Sigmoid colon (tissue), 7 donors: Measurements from ENCODE around the gene HOXB13. TPM values are rescaled to one million over a fixed set of nuclear protein-coding genes. Genes with fewer than 3 reads are reported as not detected.

Source experiments
- DNase-seq: peaks from one replicate; pipeline ENCODE4 v3.0.0-alpha.2; 2019
- H3K27ac ChIP-seq, 4 donors: fragments of 200-600 bp; sonication (generic); one replicate each; pipeline ENCODE4 v1.5.1; 2016 to 2019; ENCODE audit warnings: mild to moderate bottlenecking in 1 of 4
- H3K27me3 ChIP-seq, 3 donors: fragments of 200-600 bp; sonication (generic); one replicate each; pipeline ENCODE4 v1.5.1; 2019; ENCODE audit warnings: mild to moderate bottlenecking in 1 of 3
- H3K36me3 ChIP-seq, 4 donors: fragments of 200-600 bp; sonication (generic); one replicate each; pipeline ENCODE4 v1.5.1; 2016 to 2019
- H3K4me1 ChIP-seq, 4 donors: fragments of 200-600 bp; sonication (generic); one replicate each; pipeline ENCODE4 v1.5.1; 2017 to 2019
- H3K4me3 ChIP-seq, 4 donors: fragments of 200-600 bp; sonication (generic); one replicate each; pipeline ENCODE4 v1.5.1; 2017 to 2019; ENCODE audit warnings: mild to moderate bottlenecking in 2 of 4, moderate library complexity in 1 of 4
- H3K9me3 ChIP-seq, 4 donors: fragments of 200-600 bp in 3 of 4; sonication (generic) in 3 of 4; one replicate each; pipeline versions ENCODE4 v1.5.1 to v1.6.1; 2013 to 2019
- EP300 ChIP-seq, 4 donors: sonication (generic); formaldehyde crosslinking; IDR thresholded peaks; one replicate each; pipeline ENCODE4 v1.6.1; 2017; ENCODE audit warnings: antibody characterized with exemption in 4 of 4
- POLR2A ChIP-seq, 2 donors: fragments of 450-650 bp; IDR thresholded peaks; one replicate each; pipeline ENCODE4 v1.6.1; 2016; ENCODE audit warnings: antibody characterized with exemption in 2 of 2, mild to moderate bottlenecking in 2 of 2, moderate library complexity in 2 of 2
- POLR2AphosphoS5 ChIP-seq, 4 donors: sonication (generic); formaldehyde crosslinking; IDR thresholded peaks; one replicate each; pipeline ENCODE4 v1.6.1; 2017; ENCODE audit warnings: antibody characterized with exemption in 4 of 4
- WGBS, 2 donors: extraction: QIAGEN DNeasy Blood & Tissue Kit; methylation state at CpG; one replicate each; pipeline ENCODE4 v1.1.7; 2013; 5-methylcytosine and 5-hydroxymethylcytosine counted together
- intact Hi-C: fragments of 100-400 bp; cut with DNase I; formaldehyde crosslinking; loops from one replicate; pipeline ENCODE4 v1.15.1; 2023
- polyA plus RNA-seq, 3 donors: library from polyadenylated mRNA; stranded (reverse); fragments of 200-250 nt; gene quantifications; one replicate each; pipeline ENCODE4 v1.2.3, GENCODE V29; 2013
- total RNA-seq, 4 donors: library from RNA; depleted of rRNA; stranded (reverse); fragments of >200 nt; gene quantifications; one replicate each; pipeline ENCODE4 v1.1.0, GENCODE V29; 2016
- TF ChIP-seq, protein P1 (sequence below), 4 experiments: fragments of 450-650 bp in 3 of 4; fragments of 200-600 bp in 1 of 4; IDR thresholded peaks; one replicate each; pipeline ENCODE4 v1.5.1; 2016 to 2019; ENCODE audit warnings: antibody characterized with exemption in 4 of 4, mild to moderate bottlenecking in 3 of 4, moderate library complexity in 2 of 4
- donor health status: healthy with polysubstance abuse.
- donor health status: Bipolar disorder and iron deficiency.
- donor health status: healthy.

Gene HOXB13
- total and polyA plus RNA-seq, 7 donors = 0.36 to 49.2 (median 1.5) TPM

DNA sequence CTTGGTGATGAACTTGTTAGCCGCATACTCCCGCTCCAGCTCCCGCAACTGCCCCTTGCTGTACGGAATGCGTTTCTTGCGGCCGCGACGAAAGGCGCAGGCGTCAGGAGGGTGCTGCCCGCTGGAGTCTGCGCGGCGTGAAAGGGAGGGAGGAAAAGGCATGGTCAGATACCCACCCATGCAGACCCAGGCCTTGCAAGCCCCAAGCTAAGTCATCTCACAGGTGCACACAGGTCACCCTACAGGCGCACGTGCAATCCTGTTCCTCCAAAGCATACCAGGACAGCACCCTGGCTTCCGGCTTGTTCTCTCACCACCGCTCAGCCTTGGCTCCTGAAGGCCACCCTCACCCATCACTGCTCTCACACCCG, 1.6 kb downstream of the HOXB13 start:
- H3K36me3 ChIP-seq = no peaks in the 10 kb centered on the region
- H3K4me3 ChIP-seq = no peak overlapping the region
- no peaks in the 10 kb centered on the region for H3K9me3 ChIP-seq
- WGBS, 2 donors = 28 to 66% methylated on average over 20 of the region's 20 CpGs
- H3K4me1 ChIP-seq = peaks cover 0 to 48% (median 42%) of the 10 kb centered on the region in 4 donors
- H3K27ac ChIP-seq = no peak overlapping the region
- peaks cover 68 to 100% (median 98%) of the 10 kb centered on the region in 3 donors for H3K27me3 ChIP-seq
- intact Hi-C loops = loop anchor here (5.0 kb wide), 2 partner anchors 105 to 265 kb away; no protein-coding TSS in a partner anchor
- TF ChIP-seq, protein P1, sequence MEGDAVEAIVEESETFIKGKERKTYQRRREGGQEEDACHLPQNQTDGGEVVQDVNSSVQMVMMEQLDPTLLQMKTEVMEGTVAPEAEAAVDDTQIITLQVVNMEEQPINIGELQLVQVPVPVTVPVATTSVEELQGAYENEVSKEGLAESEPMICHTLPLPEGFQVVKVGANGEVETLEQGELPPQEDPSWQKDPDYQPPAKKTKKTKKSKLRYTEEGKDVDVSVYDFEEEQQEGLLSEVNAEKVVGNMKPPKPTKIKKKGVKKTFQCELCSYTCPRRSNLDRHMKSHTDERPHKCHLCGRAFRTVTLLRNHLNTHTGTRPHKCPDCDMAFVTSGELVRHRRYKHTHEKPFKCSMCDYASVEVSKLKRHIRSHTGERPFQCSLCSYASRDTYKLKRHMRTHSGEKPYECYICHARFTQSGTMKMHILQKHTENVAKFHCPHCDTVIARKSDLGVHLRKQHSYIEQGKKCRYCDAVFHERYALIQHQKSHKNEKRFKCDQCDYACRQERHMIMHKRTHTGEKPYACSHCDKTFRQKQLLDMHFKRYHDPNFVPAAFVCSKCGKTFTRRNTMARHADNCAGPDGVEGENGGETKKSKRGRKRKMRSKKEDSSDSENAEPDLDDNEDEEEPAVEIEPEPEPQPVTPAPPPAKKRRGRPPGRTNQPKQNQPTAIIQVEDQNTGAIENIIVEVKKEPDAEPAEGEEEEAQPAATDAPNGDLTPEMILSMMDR (IDR thresholded peaks at IDR 0.05) = no peak
- TF ChIP-seq EP300 (IDR thresholded peaks at IDR 0.05) (no peak), POLR2AphosphoS5 (IDR thresholded peaks at IDR 0.05) (no peak), POLR2A (IDR thresholded peaks at IDR 0.05) (no peak)
- DNase-seq = peak; percentile 38

DNA sequence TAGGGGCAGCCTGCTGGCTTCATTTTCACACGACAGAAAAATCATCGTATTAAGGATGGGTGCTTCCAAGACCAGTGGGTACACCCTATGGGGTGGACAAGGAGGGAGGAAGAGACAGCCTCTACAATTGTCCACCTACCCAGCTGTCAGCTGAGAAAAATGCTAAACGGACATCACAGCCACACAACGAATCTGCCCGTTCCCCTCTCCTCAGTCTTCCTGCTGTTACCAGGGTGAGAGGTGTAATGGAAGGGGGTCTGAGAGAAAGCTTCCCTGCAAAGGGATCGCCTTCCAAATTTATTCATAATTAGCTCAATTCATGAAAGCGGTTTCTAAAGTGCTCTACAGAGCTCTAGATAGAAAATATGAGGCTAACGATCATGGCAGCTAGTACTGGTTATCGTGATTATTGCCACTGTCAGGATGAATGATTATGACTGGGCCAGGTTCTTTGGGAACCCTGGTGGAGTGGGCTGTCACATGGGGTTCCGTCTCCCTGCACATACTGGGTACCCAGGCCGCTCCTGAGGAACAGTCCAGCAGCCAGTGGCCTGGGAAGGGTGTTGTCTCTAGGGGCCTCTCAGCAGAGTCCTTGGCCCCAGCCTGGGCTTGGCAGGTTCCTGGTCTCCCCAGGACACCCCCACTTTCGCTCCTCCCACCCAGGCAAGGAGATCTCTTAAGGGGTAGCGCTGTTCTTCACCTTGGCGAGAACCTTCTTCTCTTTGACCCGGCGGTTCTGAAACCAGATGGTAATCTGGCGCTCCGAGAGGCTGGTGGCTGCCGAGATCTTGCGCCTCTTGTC, 2.2 kb downstream of the HOXB13 start:
- Histone ChIP-seq H3K4me1 (peaks cover 0 to 48% (median 42%) of the 10 kb centered on the region in 4 donors), H3K36me3 (no peaks in the 10 kb centered on the region), H3K27me3 (peaks cover 71 to 100% (median 98%) of the 10 kb centered on the region in 3 donors), H3K4me3 (no peak overlapping the region), H3K27ac (no peak overlapping the region), H3K9me3 (no peaks in the 10 kb centered on the region)
- WGBS, 2 donors = 31 to 77% methylated on average over 20 of the region's 20 CpGs
- intact Hi-C loops = loop anchor here (5.0 kb wide), 2 partner anchors 104 to 266 kb away; no protein-coding TSS in a partner anchor
- DNase-seq = peak; percentile 33
- TF ChIP-seq EP300 (IDR thresholded peaks at IDR 0.05) = no peak
- TF ChIP-seq POLR2AphosphoS5 (IDR thresholded peaks at IDR 0.05) = no peak
- TF ChIP-seq POLR2A (IDR thresholded peaks at IDR 0.05) = no peak
- TF ChIP-seq, protein P1 (IDR thresholded peaks at IDR 0.05) = no peak

DNA sequence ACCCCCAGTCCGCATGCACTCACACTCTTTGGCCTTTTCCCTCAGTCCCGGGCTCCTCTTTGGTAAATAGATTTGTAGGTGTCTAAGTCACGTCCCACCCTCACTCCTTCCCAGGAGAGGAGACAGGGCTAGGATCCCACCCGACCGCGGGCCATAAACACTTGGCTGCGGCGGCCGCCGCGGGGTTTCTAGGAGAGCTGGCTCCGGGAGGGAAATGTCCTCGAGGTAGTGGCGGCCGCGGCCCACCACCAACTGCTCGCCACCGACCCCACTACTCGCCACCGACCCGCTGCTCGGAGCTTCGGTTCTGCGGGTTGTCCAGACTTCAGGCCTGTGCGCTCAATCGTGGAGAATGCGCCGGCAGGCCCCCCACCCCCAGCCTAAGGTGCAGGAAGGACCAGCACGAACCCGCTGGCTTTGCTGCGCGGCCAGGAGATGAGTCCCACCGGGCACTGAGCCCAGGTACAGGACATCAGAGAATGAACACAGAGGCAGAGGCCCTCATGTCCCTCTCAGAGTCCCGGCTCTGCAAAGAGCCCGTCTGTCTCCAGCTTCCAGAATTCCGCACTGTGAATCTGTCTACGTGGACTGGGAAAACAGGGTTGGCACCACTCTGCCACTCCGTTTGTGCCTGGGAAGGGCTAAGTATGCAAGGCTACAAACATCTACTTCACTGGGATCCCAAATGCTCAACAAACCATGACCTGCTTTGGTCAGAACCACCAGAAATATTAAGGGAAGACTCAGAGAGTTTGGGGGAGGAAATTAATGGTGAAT, 3.1 kb downstream of the HOXB13 start:
- no peak overlapping the region for H3K27ac ChIP-seq
- H3K27me3 ChIP-seq = peaks cover 76 to 100% (median 100%) of the 10 kb centered on the region in 3 donors
- no peak overlapping the region for H3K4me3 ChIP-seq
- H3K4me1 ChIP-seq = peaks cover 0 to 48% (median 42%) of the 10 kb centered on the region in 4 donors
- peak; percentile 43 for DNase-seq
- 22 to 68% methylated on average over 38 of the region's 38 CpGs for WGBS, 2 donors
- no peaks in the 10 kb centered on the region for H3K9me3 ChIP-seq
- no peaks in the 10 kb centered on the region for H3K36me3 ChIP-seq
- TF ChIP-seq POLR2AphosphoS5 (IDR thresholded peaks at IDR 0.05) (no peak), POLR2A (IDR thresholded peaks at IDR 0.05) (no peak), EP300 (IDR thresholded peaks at IDR 0.05) (no peak)
- TF ChIP-seq, protein P1 (IDR thresholded peaks at IDR 0.05) = no peak
- intact Hi-C loops = loop anchor here (2.0 to 5.0 kb wide), 4 partner anchors 55 to 267 kb away; no protein-coding TSS in a partner anchor

DNA sequence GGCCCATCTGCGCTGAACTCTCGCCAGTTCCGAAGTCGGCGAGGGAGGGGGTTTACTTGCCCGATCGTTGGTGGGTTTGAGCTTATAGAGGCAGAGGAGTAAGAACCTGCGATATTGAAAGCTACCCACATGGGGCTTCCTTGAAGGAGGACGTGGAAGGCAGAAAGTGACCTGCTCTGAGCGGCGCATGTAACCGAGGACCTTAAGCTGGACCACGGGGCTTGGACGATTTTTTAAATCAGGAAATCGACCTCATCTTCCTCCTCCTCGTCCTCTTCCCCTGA, 3.6 kb downstream of the HOXB13 start:
- Histone ChIP-seq H3K36me3 (no peaks in the 10 kb centered on the region), H3K4me3 (no peak overlapping the region), H3K27ac (no peak overlapping the region), H3K27me3 (peaks cover 74 to 100% (median 100%) of the 10 kb centered on the region in 3 donors), H3K9me3 (no peaks in the 10 kb centered on the region), H3K4me1 (peaks cover 0 to 48% (median 42%) of the 10 kb centered on the region in 4 donors)
- peak; percentile 41 for DNase-seq
- TF ChIP-seq, protein P1 (IDR thresholded peaks at IDR 0.05) = no peak
- TF ChIP-seq POLR2AphosphoS5 (IDR thresholded peaks at IDR 0.05) (no peak), EP300 (IDR thresholded peaks at IDR 0.05) (no peak), POLR2A (IDR thresholded peaks at IDR 0.05) (no peak)
- 13 to 46% methylated on average over 16 of the region's 16 CpGs for WGBS, 2 donors
- intact Hi-C loops = loop anchor here (2.0 to 5.0 kb wide), 4 partner anchors 54 to 267 kb away; no protein-coding TSS in a partner anchor
